Activated T-cell treated with anti-CD3 and anti-CD28 coated beads for 48 hours (primary cell): ENCODE results near the gene DDX53.

Experiments used
- DNase-seq: peaks from one replicate; pipeline ENCODE4 v3.0.0-alpha.2; 2020; ENCODE audit warnings: low read depth

DDX53 gene

DNA sequence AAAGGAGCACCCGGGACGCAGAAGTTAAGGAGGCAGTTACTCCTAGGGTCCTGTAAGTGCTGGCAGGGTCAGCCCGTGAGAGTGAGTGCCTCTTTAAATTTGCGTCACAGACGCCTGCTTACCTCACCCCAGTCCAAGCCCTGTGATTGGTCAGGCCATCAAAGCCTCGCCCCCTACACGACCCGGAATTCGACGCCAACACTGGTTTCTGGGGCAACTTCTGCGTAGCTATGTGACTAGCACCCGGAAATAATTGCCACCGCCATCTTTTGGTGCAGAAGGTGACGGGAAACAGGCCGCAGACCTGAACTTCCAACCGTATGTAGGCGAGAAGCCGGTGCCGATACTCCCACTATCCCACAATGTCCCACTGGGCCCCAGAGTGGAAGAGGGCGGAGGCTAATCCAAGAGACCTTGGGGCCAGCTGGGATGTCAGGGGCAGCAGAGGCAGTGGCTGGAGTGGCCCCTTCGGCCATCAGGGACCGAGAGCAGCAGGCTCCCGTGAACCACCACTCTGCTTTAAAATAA is at the start of gene DDX53:
TSS of gene DDX53 (plus strand) at position 265 of the 528 bp plus-strand sequence. CDS start at position 363, 98 bp downstream.
- no peak for DNase-seq

- DNase-seq = no peak
Measured at GRCh38 chrX:22950269-22951266, 49.2 kb upstream of the DDX53 start.

GRCh38 chrX:22952010-22952409 is 47.8 kb upstream of the DDX53 start:
- DNase-seq = no peak

GRCh38 chrX:22958250-22958649 is 41.5 kb upstream of the DDX53 start:
- no peak for DNase-seq

DNA sequence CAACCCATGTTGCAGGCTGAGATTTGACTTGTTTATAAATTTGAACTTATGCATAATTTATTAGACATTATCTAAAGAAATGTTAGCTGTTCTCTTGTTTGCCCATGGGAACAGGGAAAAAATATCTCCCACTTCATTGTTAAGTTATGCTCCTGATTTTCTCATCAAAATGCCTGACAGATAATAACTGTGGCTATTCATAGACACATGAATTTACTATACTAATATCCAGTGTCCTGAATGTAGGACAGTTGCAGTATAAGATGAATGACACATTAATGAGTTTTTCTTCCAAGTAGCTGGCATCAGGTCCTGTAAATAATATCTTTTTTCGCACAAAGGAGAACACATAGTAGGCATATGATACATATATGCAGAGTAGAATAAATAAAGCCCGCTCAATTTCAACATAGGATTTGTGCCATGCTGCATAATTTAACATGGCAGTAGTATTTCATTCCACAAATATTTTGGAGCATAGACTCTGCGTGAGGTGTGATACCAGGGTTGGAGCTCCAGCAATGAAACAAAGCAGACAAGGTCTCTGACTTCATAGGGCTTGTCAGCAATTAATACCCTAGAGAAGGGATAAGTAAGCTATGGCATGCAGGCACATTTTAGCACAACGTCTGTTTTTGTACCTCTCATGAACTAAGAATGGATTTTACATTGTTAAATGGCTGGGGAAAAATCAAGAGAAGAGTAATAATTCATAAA is 40.4 kb upstream of the DDX53 start:
- no peak for DNase-seq

- no peak for DNase-seq
Measured at GRCh38 chrX:22963196-22963595, 36.6 kb upstream of the DDX53 start.

DNA sequence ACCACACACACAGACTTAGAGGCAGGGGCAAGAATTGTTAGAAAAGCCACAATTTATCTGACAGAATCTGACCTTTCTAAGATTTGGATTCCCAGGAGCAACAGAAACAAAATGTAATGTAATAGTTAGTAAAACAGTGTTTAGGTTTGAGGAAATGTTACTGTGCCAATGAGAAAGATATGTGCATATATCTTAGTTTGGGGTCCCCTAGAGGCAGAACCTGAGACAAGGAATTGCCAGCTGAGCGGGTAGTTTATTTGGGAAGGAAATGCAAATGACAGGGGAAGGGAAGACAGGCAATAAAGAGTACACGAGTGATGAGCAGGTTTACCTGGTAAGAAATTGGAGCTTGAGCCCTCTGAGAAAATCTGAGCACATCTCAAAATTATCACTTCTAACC is 31.3 kb upstream of the DDX53 start:
- no peak for DNase-seq

GRCh38 chrX:22969411-22969810 is 30.3 kb upstream of the DDX53 start:
- no peak for DNase-seq

DNA sequence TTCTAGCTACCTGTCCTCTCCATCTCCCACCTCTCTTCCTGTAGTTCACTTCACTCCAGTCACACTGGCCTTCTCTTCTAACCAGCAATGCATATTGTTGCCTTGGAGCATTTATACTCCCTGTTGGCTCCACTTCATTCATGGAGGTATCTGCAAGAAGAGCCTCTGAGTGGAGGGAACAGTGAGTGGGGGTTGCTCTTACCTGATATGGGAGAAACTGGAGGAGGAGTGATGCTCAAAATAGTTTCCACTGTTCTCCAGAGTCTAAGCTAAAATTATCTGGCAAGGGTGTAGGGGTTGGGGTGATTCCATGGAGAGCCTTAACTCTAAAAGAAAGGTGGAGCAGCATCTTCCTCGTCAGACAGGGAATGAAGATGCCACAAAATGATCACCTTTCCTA is 28.9 kb upstream of the DDX53 start:
- no peak for DNase-seq

- no peak for DNase-seq
Measured at GRCh38 chrX:22974616-22975015, 25.1 kb upstream of the DDX53 start.

- DNase-seq = no peak
Measured at GRCh38 chrX:22975786-22976185, 24.0 kb upstream of the DDX53 start.

DNA sequence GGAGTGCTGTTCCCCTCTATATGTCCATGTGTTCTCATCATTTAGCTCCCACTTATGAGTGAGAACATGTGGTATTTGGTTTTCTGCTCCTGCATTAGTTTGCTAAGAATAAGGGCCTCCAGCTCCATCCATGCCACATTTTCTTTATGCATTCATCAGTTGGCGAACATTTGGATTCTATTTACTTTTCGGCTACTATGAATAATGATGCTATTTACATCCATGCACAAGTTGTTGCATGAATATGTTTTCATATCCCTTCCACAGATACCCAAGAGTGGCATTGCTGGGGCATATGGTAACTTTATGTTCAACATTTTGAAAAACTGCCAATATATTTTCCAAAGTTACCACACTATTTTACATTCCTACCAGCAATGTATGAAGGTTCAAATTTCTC is 13.8 kb upstream of the DDX53 start:
- DNase-seq = no peak

DNA sequence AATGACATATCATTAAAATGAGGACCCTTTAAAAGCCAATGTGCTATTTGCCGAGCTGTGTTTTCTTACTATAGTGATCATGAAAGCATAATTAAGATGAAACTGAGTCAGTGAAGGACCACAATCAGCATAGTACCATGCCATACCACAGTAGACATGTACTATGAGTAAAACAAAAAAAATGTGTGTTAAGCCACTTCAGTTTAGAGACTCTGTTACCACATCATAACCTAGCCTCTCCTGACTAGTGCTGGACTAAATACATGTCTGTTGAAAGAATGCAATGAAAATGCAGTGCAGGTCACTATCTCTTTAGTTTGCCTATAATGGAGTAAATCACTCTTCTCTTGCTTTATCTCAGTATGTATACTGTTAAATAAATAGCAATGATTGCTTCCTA is 12.3 kb upstream of the DDX53 start:
- DNase-seq = no peak

DNA sequence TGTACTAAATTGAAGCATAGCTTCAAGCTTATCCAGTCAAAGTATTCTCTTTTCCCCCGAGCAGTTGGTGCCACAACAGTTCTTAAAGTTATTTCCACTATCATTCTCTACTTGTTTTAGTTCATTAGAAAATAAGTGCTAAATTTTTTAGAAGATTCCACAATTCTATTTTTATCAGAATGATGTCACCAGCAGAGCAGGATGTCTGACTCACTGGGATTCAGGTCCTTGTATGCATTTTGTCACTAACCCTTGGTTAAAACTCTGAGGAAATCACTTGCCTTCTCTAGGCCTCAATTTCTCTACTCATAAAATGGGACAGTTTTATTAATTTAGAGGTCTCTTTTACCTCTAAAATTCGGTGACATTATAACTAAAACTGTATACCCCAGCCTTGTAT is 3.4 kb downstream of the DDX53 start:
- DNase-seq = no peak

GRCh38 chrX:23008431-23009099 is 8.8 kb downstream of the DDX53 start:
- no peak for DNase-seq

GRCh38 chrX:23012162-23012561 is 12.4 kb downstream of the DDX53 start:
- DNase-seq = no peak

DNA sequence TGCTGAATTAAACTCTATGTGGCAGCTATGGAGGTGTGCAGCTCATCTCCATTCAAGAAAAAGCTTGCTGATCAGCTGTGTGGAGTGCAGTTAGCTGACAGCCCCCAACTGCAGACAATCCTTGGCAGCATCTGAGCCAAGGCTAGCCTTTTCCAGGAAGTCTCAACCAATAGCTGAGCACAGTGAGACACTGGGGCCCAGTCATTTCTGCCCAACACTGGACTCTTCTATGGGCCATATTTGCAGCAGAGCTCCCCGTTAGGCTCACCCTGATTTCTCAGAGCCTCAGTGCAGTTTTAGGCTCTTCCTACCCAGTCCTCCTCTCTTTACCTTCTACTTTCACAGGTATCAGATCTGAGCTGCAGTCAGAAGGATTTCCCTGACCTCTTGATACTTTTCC is 12.9 kb downstream of the DDX53 start:
- DNase-seq = no peak

DNA sequence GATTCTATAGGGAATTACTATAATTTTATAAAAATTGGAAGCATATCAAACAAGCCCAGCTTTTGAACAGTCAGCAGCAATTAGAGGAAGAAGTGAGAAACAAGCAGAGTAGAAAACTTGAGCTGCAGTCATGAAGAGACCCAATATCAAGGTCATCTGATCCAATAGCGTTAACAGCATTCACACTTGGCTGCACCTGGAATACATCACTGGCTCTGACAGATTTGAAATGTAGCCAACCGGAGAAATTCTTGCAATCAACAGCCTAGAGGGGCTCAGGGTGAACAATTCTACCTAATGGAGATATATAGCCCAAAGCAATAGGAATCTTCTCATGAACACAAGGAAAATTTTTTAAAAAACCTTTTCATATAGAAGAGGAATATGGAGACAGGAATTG is 13.6 kb downstream of the DDX53 start:
- no peak for DNase-seq

DNA sequence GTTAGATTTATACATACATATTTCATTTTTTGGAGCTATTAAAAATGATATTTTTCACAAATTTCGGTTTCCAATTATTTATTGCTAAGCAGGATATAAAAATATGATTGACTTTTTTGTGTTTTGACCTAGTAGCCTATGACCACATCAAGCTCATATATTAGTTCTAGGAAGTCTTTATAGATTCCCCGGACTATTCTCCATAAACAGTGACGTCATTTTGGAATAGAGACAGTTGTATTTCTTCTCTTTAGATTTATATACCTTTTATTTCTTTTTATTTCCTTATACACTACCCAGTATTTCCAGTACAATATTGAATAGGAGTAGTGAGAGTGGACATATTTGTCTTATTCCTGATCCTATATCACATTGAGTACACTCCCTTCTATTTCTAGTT is 31.8 kb downstream of the DDX53 start:
- DNase-seq = no peak

GRCh38 chrX:23035493-23035892 is 35.7 kb downstream of the DDX53 start:
- no peak for DNase-seq

DNA sequence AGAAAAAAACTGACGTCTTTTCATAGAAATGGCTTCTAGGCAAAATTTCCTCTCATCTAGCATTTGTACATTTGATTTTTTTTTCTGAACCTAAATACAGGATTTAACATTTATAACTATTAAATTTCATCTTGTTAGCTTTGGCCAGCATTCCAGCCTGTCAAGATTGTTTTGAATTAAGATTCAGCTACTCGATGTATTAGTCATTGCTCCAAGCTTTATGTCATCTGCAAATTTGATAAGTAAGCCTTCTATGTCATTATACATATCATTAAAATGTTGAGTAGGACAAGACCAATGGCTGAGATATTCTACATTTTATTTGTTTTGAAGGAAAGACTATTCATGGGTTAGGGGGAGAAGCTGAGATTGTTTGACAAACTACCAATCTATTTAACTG is 46.7 kb downstream of the DDX53 start:
- no peak for DNase-seq

DNA sequence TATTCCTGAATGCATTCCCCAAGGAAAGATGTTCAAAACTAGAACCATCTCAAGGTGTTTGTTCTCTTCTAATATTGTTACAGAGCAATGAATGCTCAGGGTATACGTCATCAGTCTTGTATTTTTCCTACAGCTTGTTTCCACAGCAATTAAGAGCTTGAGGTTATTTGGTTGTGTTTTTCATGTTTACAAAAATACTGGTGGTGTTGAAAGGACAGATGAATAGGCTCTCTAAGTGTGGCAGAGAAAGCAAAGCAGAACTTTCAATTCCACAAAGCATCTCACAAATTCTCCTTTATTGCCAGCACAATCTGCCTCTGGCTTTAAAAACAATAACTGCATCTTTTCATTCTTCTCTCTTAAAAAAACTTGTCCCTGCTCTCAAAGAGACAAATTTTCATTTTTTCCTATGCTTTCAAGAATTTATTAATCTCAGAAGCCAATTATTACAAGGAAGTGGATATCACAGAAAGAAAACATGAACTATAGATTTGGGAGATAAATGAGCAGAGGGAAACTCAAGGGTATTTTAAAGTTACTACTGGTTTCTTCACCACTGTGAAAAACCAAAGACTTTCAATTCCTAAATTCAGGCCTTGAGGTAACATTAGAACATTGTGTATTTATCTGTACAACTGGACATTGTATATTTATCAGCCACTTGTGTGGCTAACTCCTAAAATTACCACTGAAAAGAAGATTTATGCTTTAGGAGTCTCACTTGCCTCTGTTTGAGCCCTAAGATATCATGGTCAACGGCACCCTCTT is 49.2 kb downstream of the DDX53 start:
- no peak for DNase-seq
